ENCODE results near the gene ADIRF. TPM values are rescaled to one million over a fixed set of nuclear protein-coding genes. Genes with fewer than 3 reads are reported as not detected.
A peak's percentile ranks its signal among the peaks of the same experiment; 100 is the strongest.

The ADIRF gene
- total RNA-seq, 1 donor from 2014 or later: not detected

- Mint-ChIP-seq H3K4me3 (ENCODE audit: unreplicated experiment) (no peak overlapping the region), H3K36me3 (ENCODE audit: low read depth, unreplicated experiment) (no peaks in the 10 kb centered on the region), H3K9me3 (ENCODE audit: unreplicated experiment) (no peaks in the 10 kb centered on the region), H3K27me3 (ENCODE audit: low read depth, unreplicated experiment) (no peaks in the 10 kb centered on the region), H3K4me1 (ENCODE audit: low read depth, unreplicated experiment) (peaks cover 7% of the 10 kb centered on the region), H3K27ac (ENCODE audit: unreplicated experiment) (no peak overlapping the region)
- DNase-seq (ENCODE audit: low read depth) (no peak), FAIRE-seq (no peak)
- H3K9me3 ChIP-seq (ENCODE audit: insufficient read depth, low read depth, low read length): no peaks in the 10 kb centered on the region
- no peaks in the 10 kb centered on the region for H3K36me3 ChIP-seq (ENCODE audit: insufficient read depth, low read length)
- no peak overlapping the region for H2AFZ ChIP-seq (ENCODE audit: low read depth, low read length)
- peak overlapping the region; percentile 34 for H3K4me2 ChIP-seq (ENCODE audit: low read length)
- no peak overlapping the region for H3K9ac ChIP-seq (ENCODE audit: low read length)
- no peak for TF ChIP-seq EZH2 (IDR thresholded peaks at IDR 0.05; ENCODE audit: insufficient read depth, low read length)
- TF ChIP-seq, protein P1, sequence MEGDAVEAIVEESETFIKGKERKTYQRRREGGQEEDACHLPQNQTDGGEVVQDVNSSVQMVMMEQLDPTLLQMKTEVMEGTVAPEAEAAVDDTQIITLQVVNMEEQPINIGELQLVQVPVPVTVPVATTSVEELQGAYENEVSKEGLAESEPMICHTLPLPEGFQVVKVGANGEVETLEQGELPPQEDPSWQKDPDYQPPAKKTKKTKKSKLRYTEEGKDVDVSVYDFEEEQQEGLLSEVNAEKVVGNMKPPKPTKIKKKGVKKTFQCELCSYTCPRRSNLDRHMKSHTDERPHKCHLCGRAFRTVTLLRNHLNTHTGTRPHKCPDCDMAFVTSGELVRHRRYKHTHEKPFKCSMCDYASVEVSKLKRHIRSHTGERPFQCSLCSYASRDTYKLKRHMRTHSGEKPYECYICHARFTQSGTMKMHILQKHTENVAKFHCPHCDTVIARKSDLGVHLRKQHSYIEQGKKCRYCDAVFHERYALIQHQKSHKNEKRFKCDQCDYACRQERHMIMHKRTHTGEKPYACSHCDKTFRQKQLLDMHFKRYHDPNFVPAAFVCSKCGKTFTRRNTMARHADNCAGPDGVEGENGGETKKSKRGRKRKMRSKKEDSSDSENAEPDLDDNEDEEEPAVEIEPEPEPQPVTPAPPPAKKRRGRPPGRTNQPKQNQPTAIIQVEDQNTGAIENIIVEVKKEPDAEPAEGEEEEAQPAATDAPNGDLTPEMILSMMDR (IDR thresholded peaks at IDR 0.05; ENCODE audit: insufficient read depth, low read depth, low read length): no peak
- no peaks in the 10 kb centered on the region for H3K27me3 ChIP-seq (ENCODE audit: insufficient read depth, low read length)
- no peak overlapping the region for H3K27ac ChIP-seq (ENCODE audit: low read depth, low read length)
- H4K20me1 ChIP-seq (ENCODE audit: insufficient read depth, low read length): no peaks in the 10 kb centered on the region
- no peaks in the 10 kb centered on the region for H3K79me2 ChIP-seq (ENCODE audit: insufficient read depth, low read length)
- H3K4me3 ChIP-seq (ENCODE audit: insufficient read depth, low read depth, low read length): no peak overlapping the region
- H3K4me1 ChIP-seq (ENCODE audit: insufficient read depth, low read length): peaks cover 20% of the 10 kb centered on the region
Measured at GRCh38 chr10:86959737-86960002, 8.6 kb upstream of the ADIRF start.

DNA sequence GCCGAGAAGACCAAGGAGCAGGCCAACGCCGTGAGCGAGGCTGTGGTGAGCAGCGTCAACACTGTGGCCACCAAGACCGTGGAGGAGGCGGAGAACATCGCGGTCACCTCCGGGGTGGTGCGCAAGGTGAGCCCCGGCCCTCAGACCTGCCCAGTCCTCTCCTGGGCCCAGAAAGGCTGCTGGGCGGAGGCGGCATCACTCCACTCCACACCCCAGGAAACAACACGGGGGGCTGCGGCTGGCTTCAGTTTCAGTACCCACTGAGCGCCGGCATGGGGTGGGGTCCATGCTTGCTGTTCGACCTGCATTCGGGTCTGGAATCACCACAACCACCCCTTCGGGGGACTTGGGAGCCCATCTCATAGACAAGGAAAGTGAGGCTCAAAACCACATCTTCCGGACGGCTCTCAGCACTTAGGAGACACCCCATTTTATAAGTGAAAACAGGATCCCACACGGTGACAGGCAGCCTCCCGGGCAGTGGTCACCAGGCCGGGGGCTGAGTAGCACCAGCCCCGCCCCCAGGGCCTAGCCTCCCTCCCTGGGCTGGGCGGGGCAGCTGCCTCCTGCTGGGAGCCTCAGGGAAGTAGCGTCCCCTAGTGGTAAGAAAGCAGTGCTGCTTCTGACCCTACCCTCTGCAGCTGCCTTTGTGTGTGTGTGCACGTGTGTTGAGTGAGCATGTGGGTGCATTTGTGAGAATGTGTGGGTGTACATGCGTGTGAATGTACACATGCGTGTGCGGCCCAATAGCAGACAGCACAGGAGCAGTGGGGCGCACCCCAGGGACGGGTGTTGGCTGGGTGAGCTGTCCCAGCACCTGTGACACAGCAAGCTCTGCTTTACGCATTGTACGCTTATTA lies 8.0 kb upstream of the ADIRF start:
- H3K4me3 Mint-ChIP-seq (ENCODE audit: unreplicated experiment): no peak overlapping the region
- peaks cover 3% of the 10 kb centered on the region for H3K36me3 Mint-ChIP-seq (ENCODE audit: low read depth, unreplicated experiment)
- Histone ChIP-seq H3K4me2 (ENCODE audit: low read length) (peak overlapping the region; percentile 34), H3K36me3 (ENCODE audit: insufficient read depth, low read length) (no peaks in the 10 kb centered on the region), H3K4me1 (ENCODE audit: insufficient read depth, low read length) (peaks cover 20% of the 10 kb centered on the region), H2AFZ (ENCODE audit: low read depth, low read length) (no peak overlapping the region), H3K4me3 (ENCODE audit: insufficient read depth, low read depth, low read length) (no peak overlapping the region), H3K9ac (ENCODE audit: low read length) (no peak overlapping the region), H3K27me3 (ENCODE audit: insufficient read depth, low read length) (no peaks in the 10 kb centered on the region), H3K27ac (ENCODE audit: low read depth, low read length) (no peak overlapping the region), H3K79me2 (ENCODE audit: insufficient read depth, low read length) (no peaks in the 10 kb centered on the region), H4K20me1 (ENCODE audit: insufficient read depth, low read length) (no peaks in the 10 kb centered on the region), H3K9me3 (ENCODE audit: insufficient read depth, low read depth, low read length) (no peaks in the 10 kb centered on the region)
- FAIRE-seq (no peak), DNase-seq (ENCODE audit: low read depth) (no peak)
- H3K9me3 Mint-ChIP-seq (ENCODE audit: unreplicated experiment): no peaks in the 10 kb centered on the region
- peaks cover 3% of the 10 kb centered on the region for H3K27me3 Mint-ChIP-seq (ENCODE audit: low read depth, unreplicated experiment)
- H3K4me1 Mint-ChIP-seq (ENCODE audit: low read depth, unreplicated experiment): peaks cover 7% of the 10 kb centered on the region
- TF ChIP-seq, protein P1 (IDR thresholded peaks at IDR 0.05; ENCODE audit: insufficient read depth, low read depth, low read length): peak; percentile 74
- TF ChIP-seq EZH2 (IDR thresholded peaks at IDR 0.05; ENCODE audit: insufficient read depth, low read length): no peak
- H3K27ac Mint-ChIP-seq (ENCODE audit: unreplicated experiment): no peak overlapping the region

GRCh38 chr10:86960863-86961434 lies 7.3 kb upstream of the ADIRF start:
- Histone ChIP-seq H3K9me3 (ENCODE audit: insufficient read depth, low read depth, low read length) (no peaks in the 10 kb centered on the region), H3K27me3 (ENCODE audit: insufficient read depth, low read length) (no peaks in the 10 kb centered on the region), H3K9ac (ENCODE audit: low read length) (no peak overlapping the region), H3K27ac (ENCODE audit: low read depth, low read length) (no peak overlapping the region), H3K79me2 (ENCODE audit: insufficient read depth, low read length) (no peaks in the 10 kb centered on the region), H3K36me3 (ENCODE audit: insufficient read depth, low read length) (no peaks in the 10 kb centered on the region), H3K4me3 (ENCODE audit: insufficient read depth, low read depth, low read length) (no peak overlapping the region), H3K4me1 (ENCODE audit: insufficient read depth, low read length) (peaks cover 20% of the 10 kb centered on the region), H2AFZ (ENCODE audit: low read depth, low read length) (no peak overlapping the region), H4K20me1 (ENCODE audit: insufficient read depth, low read length) (no peaks in the 10 kb centered on the region), H3K4me2 (ENCODE audit: low read length) (no peak overlapping the region)
- Mint-ChIP-seq H3K9me3 (ENCODE audit: unreplicated experiment) (no peaks in the 10 kb centered on the region), H3K4me3 (ENCODE audit: unreplicated experiment) (no peak overlapping the region), H3K27me3 (ENCODE audit: low read depth, unreplicated experiment) (peaks cover 5% of the 10 kb centered on the region), H3K4me1 (ENCODE audit: low read depth, unreplicated experiment) (peaks cover 7% of the 10 kb centered on the region), H3K27ac (ENCODE audit: unreplicated experiment) (no peak overlapping the region), H3K36me3 (ENCODE audit: low read depth, unreplicated experiment) (peaks cover 3% of the 10 kb centered on the region)
- FAIRE-seq (no peak), DNase-seq (ENCODE audit: low read depth) (no peak)
- no peak for TF ChIP-seq EZH2 (IDR thresholded peaks at IDR 0.05; ENCODE audit: insufficient read depth, low read length)
- TF ChIP-seq, protein P1 (IDR thresholded peaks at IDR 0.05; ENCODE audit: insufficient read depth, low read depth, low read length): no peak

Data from astrocyte (in vitro differentiated cells and primary cell).